CD4-positive, alpha-beta T cell treated with Interferon gamma for 1 hour (primary cell): ENCODE results near the gene RABEP1.

Experiments used
- DNase-seq: peaks from one replicate; pipeline ENCODE4 v3.0.0-alpha.2; 2020

Gene RABEP1

DNA sequence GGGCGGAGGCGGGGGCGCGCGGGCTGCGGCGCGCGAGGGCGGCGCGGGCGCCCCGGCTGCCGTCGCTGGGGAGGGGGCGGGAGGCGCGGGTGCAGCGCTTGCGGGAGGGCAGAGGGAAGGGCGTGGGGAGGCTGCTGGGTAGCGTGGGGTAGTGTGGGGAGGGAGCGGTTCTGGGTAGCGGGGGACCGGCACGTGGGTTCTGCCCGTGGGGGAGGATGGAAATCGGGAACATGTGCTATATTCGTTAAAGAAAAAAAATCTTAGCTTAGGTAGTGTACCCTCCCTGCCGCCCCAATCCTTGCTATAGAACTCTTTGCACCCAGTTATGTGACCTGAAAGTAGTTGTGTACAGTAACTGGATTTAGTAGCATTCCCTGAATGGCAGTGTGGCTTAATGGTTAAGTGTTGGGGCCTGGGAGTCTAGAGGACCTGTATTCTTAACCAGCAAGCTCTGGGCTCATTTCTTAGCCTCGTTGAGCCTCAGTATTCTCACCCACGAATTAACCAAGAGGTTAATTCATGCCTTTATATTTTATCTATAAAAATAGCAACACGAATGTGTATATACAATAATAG lies 646 bp downstream of the RABEP1 start:
- DNase-seq: no peak

DNA sequence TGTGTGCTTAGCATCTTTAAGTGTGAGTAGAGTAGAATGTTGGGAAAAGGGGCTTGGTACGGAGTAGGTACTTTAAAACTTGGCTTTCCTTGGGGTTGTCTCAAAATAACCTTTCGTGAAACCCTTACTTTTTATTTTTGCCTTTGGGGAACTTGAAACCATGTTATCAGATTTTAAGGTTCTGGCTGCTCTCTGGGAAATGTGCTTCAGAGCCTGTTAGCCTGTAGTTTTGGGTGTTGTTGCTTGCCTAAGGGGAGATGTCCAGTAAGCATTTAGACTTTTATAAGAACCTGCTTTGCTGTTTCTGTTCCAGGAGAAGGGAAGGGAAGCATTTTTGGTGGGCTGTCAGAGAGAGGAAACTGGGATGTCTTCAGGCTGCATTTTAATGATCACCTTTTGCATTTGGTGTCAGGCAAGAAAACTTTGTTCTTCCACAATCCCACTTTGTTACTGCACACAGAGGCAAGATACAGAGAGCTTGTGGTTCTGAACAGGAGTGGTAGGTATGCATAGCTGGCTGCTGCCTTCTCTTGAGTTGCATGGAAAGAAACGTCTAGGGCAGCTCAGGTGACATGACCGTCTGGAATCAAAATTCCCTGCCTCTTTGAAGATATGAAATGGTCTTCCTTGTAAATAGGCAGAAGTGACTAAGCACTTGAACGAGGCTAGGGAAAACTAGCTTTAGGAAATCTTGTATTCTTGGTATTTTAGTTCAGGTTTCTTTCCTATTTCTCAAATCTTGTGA lies 1.7 kb downstream of the RABEP1 start:
- no peak for DNase-seq

DNA sequence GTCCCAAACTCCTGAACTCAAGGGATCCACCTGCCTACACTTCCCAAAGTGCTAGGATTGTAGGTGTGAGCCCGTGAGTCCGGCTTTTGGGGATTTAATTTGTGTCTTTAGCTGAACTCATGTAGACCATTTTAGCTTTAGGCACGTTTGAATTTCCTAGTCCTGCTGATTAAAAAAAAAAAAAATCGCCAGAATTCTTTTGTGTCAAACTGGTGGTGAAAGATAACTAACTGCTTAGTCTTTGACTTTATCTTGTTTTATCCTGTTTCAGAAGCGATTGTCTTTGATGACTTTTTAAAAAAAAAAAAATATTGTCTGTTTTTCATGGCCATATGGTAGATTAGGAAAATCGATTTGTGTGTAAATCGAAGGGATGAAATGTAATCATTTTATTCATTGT lies 2.6 kb downstream of the RABEP1 start:
- no peak for DNase-seq

DNA sequence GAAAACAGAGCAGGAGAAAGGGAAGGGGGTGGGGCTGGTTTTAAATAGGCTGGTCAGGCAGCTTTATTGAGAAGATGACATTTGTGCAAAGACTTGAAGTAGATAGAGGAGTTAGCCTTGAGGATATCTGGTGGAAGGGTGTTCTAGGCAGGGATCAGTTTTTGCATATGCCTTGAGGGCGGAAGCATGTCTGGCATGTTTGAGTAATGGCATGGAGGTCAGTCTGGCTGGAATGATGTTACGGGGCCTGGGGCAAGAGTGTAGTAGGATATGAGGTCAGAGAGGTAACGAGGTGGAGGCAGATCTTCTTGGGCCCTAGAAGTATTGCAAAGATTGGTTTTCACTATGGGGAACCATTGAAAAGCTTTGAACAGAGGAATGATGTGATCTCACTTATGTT lies 4.8 kb downstream of the RABEP1 start:
- DNase-seq: no peak

DNA sequence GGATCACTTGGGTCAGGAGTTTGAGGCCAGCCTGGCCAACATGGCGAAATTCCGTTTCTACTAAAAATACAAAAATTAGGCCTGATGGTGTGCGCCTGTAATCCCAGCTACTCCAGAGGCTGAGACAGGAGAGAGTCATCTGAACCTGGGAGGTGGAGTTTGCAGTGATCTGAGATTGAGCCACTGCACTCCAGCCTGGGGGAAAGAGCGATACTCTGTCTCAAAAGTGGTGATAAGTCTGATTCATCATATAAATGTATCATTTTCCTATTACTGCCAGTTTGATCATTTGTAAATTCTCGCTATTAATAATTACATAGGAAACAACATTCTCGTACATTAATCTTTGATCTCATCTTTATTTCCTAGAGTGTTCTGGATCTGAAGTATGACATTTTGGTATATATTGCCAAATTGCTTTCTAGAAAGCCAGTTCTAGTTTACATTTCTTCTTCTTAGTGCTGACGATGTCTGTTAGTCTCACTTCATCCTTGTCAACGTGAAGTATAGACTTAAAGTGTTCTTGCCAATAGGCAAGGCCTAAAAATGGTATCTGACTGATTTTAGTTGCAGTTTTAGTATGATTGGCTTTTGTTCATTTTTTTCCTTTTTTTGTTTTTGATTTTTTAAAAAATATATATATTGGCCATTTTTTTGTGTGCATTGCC lies 9.7 kb downstream of the RABEP1 start:
- no peak for DNase-seq

DNA sequence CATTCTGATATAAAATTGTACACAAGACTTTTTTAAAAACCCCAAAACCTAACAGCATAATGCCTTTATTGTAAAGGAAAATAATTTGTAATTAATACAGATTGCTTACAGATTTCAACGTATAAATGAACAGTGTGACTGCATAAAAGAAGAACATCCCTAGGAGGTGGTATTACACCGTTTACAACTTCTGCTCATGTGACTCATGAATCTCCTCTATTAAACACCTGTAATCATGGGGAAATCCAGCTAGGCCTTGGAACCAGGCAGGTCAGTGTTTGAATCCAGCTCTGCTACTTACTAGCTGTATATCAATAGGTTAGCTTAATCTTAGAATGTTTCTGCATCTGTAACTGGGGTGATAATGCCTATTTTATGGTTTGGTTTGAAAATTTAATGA lies 15.2 kb downstream of the RABEP1 start:
- no peak for DNase-seq

DNA sequence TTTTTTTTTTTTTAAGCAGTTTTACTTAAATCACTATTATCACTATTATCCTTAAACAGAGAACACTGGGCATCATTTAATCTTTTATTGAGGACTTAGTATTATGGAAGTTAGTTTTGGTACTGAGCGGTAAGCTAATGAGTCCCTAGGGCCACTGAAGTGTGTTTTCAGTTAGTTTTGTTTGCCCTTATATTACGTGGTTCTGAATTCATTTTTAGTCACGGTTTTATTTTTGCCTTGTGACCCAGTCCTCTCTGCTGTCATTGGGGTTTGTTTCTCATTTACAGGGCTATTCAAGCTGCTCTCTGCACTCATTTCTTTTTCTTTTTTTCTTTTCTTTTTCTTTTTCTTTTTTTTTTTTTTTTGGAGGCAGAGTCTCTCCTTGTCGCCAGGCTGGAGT lies 17.3 kb downstream of the RABEP1 start:
- DNase-seq: no peak

DNA sequence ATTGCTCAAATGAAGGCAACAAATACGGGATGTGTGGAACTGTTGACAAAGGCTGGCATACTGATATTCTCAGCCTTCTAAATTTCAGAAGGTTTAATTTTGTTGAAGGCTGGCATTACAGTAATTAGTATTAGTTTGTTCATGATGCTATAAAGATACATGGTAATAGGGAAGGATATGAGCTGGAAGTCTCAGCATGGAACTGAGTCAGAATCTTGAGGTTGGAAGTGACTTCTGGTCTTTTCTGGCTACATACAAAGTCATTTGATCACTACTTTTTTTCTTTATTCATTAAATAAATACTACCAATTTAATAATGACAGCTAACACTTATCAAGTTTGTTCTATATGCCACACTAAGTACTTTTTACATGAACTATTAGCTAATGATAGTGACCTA lies 22.6 kb downstream of the RABEP1 start:
- no peak for DNase-seq

DNA sequence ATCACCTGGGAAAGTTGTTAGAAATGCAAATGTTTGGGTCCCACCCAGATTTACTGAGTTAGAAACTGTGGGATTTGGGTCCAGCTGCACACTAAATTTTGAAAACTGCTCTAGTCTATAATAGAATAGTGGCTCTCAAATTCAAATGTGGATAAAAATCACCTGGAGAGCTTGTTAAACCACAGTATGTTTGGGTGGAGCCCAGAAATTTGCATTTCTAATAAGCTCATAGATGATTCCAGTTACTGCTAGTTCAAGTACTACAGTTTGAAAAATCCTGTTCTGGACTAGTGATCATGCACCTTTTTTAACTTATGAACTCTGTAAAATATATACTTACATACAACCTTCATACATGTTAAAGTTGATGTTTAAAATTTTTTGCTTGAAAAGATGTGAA lies 27.8 kb downstream of the RABEP1 start:
- no peak for DNase-seq

DNA sequence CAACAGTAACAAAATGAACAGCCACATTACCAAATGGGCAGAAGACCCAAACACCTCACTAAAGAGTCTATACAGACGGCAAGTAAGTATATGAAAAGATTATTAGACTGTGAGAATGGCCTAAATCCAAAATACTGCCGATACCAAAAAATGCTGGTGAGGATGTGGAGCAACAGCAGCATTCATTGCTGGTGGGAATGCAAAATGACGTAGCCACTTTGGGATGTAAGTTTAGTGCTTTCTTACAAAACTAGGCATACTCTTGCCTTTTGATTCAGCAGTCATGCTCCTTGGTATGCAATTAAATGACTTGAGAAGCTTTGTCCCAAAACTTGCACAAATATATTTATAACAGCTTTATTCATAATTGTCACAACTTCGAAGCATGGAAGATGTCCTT lies 43.8 kb downstream of the RABEP1 start:
- DNase-seq: no peak

DNA sequence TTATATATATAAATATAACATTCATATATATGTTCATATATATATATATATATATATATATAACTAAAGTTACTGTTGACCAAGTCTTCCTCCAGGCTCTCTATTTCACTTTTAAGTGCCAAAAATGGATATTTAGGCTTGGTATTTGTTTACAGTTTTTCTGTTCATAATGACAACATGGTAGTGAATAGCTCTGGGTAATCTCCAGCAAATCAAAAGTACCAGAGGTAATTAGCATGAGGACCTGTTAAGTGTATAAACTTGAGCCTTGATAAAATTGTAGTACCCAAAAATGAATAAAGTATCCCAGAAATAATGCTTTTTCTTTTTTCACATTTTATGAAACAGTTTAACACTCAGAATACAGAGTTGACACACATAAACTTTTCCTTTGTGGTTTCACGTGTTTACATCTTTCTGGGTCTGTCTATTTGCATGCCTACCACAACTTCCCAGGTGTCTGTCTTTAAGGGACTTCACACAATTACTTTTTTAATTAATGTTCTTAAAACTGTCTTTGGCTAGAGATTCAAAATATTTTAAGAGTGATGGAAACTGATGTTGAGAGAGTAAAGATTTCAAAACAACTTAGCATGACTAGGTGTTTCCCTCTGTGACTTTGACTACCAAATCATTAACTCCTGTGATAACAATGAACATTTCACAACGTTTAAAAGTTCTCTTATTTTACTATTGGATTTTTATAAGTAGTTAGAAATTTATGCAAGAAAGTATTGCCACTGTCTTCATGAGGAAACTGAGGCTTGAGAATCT lies 47.9 kb downstream of the RABEP1 start:
- no peak for DNase-seq

DNA sequence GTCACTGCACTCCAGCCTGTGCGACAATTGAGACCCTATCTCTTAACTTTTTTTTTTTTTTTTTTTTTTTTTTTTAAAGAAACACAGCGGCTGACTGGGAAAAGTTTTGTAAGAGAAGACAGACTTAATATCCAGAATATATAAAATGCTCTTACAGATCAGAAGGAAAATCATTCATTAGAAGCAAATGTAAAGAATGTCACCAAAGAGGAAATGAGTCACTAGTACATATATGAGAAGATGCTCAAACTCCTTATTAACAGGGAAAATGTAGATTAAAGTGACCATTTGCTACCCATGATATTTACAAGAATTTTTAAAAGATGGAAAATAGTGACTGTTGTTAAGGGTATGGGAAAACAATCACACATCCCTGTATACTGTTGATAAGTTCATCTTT lies 48.9 kb downstream of the RABEP1 start:
- no peak for DNase-seq

DNA sequence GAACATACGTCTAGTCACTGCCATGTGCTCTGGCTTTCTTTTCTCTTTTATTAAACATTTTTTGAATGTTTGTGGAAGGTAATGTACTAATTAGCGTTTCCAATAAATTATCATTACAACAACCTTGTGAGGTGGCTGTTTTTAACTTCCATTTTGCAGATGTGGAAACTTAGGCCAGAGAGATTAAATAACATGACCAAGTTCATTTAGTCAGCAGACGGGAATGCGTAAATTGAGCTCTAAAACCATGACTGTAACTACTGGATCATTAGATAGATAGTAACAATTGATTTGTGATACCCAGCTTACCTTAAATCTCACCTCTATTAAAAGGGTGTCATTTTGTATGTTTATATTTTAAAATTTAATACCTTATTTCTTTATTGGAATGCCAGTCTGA lies 49.4 kb downstream of the RABEP1 start:
- no peak for DNase-seq

DNA sequence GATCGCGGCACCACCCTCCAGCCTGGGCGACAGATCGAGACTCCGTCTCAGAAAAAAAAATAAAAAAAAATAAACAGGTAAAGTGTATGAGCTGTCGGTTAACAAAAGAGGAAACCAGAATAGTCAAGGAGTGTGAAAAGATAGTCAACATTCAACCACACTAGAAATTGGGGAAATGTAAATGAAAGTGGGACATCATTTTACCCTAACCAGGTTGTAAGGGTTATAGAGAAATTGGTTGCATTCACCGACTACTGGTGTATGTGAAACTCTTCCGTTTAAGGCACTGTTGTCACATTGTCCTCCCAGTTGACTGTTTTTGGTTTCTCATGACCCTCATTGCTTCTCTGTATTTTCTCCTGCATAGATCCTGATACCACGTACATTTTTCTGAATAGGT lies 62.8 kb downstream of the RABEP1 start:
- DNase-seq: no peak

DNA sequence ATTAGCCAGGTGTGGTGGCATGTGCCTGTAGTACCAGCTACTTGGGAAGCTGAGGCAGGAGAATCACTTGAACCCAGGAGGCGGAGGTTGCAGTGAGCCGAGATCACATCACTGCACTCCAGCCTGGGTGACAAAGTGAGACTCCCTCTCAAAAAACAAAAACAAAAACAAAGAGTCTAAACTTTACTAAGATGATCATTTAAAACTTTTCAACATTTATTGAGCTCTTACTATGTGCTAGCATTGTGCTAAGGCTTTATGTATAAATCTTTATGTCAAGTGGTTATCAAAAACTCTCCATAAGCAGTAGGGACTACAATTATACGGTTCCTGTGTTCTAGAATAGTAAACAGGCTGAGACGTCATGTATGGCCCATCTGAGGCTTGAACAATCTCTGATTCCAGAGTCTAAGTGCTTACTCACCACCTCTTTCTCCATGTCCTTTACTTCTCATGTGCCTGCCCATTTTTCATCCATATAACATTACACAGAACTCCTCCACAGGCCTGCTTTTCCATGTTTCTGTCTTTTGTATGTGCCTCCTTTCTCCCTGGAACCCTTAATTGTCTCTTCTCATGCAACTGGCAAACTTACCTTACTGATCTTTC lies 70.7 kb downstream of the RABEP1 start:
- no peak for DNase-seq

DNA sequence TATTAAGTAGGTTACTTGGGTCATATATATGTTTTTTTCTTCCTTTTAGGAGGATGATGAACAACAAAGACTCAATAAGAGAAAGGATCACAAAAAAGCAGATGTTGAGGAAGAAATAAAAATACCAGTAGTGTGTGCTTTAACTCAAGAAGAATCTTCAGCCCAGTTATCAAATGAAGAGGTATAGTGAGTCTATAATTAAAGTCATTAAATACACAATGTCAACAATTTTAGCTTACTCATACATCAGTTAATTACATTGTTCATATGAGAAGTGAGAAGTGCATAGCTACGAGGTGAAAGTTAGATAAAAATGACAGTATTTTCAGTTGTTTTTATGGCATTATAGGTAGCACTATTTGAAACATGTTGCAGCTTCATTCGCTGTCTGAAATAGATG lies 72.2 kb downstream of the RABEP1 start:
- DNase-seq: no peak

DNA sequence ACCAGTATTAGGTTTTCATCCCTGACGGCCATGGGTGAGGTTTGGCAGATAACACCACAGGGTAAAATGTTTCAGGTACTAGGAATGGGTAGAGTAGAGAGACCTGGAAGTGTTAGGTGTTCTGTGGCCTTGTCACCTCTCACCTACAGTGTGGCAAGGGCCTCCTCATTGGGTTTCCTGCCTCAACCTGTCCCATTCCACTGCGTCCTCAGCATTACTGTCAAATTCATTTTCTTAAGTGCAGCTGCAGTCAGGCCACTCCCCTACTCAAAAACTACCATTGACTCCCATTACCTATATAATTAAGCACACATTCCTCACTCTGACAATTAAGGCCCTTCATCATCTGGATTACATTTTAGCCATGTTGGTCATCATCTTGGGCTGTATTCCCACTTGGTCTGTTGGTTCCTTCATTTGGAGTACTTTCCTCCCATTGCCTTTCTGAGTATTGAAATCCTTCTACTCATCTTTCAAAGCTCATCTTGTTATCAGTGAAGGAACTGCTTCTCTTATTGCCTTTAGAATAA lies 72.9 kb downstream of the RABEP1 start:
- no peak for DNase-seq

DNA sequence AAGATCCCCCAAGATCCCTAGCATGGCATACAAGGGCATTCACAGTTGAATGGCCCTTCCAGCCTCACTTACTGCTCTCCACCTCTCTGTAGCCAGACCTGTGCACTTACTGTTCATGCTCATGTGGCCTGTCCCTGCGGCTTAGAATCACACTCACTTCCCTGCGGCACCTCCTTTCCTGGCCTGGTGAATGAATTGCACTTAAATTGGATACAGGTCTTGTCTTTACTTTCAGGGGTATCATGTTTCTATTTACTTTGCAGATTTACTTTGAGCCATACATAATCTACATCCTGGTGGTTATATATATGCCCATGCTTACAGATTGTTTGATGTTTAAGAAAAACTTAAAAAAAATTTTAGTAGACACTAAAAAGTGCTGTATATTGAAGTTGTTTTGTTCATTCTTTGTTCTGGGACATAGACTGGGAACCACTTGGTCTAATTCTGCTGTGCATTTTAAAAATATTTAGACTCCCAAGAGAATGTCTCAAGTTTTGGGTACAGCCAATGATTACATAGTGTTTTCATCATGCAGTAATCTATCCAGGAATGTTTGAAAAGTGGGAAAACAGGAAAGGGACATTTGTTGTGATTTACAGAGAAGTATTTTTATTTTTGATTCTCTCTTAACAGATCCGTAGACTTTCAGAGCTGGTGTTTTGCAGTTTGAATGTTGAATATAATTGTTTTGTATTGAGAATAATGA lies 73.5 kb downstream of the RABEP1 start:
- DNase-seq: no peak

DNA sequence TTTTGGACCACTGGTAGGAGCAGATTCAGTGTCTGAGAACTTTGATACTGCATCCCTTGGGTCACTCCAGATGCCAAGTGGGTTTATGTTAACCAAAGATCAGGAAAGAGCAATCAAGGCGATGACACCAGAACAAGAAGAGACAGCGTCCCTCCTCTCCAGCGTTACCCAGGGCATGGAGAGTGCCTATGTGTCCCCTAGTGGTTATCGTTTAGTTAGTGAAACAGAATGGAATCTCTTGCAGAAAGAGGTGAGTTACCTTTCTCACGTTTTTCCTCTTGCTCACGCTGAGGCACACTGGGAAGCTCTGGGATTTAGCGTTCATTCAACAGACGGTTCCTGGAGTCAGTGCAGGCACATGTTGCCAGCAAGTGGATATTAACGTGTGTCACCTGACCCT lies 79.3 kb downstream of the RABEP1 start:
- no peak for DNase-seq

DNA sequence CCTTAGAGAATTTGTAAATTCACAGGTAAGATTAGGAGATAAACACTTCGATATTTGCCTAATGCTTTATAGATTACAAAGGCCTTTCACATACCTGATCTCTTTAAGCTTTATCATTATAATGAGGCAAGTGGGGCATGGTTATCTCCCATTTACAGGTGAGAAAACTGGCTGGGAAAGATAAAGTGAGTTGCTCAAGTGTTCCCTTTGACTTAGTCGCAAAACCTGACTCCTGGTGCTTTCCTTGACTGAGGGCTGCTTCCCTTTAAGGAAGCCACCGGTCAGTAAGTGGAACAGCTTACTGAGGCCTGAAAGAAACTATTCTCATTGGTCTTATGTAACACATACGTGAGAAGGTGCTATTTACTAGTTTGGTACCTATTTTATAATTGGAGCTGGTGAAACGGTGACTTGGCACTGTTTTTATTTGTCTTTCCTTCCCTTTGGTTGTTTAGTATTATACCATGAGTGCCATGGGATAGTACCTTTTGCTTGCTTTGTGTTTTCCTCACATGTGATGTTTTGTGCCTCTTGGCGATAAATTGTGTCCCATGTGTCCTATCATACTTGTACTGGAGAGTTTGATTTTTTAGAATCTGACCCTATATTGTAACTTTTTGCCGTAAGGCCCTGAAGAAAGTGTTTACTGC lies 80.2 kb downstream of the RABEP1 start:
- no peak for DNase-seq

DNA sequence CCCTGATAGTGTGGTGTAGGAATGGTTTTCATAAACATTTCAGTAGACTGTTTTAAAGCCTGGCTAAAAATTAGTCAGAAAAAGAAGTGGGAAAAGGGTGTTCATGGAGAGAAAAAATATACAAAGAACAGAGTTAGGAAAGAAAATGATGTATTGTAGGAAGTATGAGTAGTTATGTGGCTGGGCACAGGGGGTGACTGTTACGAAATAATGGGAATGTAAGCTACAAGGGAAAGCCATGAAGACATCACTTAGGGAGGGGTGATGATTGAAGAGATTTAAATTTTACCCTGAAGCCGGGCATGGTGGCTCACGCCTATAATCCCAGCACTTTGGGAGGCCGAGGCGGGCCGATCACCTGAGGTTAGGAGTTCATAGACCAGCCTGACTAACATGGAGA lies 82.1 kb downstream of the RABEP1 start:
- DNase-seq: no peak

DNA sequence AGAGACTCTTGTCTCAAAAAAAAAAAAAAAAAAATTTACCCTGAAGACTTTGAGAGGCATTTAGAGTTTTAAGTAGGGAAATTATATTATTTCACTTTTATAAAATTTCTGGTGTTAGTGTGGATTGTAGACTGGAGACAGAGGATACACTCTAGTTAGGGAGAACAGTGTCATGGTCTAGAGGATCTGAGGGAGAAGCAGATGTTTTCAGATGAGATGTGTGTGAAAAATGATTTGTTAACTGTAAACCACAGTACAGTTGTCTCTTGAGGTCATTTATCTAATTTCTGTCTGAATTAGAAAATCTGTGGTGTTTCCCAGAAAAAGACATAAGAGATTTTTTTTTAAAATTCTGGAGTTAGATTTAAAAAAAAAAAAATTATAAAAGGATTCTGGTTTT lies 82.6 kb downstream of the RABEP1 start:
- DNase-seq: no peak
